H1 (cell line): ENCODE results near the gene LVRN. TPM values are rescaled to one million over a fixed set of nuclear protein-coding genes. Genes with fewer than 3 reads are reported as not detected.

ENCODE experiments used
- BCL11A ChIP-seq, 2 experiments: IDR thresholded peaks; one replicate each; pipeline ENCODE4 v1.6.1; 2011; ENCODE audit warnings: low read depth in 2 of 2, low read length in 2 of 2, mild to moderate bottlenecking in 2 of 2
- BRCA1 ChIP-seq: IDR thresholded peaks from 2 replicates; pipeline ENCODE4 v1.6.1; 2012; ENCODE audit warnings: low read depth, low read length, improper control_type of control experiment
- EP300 ChIP-seq, 2 experiments: IDR thresholded peaks; 1 replicate in 1 of 2; 2 replicates in 1 of 2; pipeline ENCODE4 v1.6.1; 2011 to 2012; ENCODE audit warnings: low read depth in 2 of 2, low read length in 2 of 2, mild to moderate bottlenecking in 2 of 2, borderline replicate concordance in 1 of 2, inconsistent platforms in 1 of 2, moderate library complexity in 1 of 2
- KDM4A ChIP-seq: IDR thresholded peaks from one replicate; pipeline ENCODE4 v1.7.1; 2012; ENCODE audit warnings: low read depth, mild to moderate bottlenecking, moderate library complexity, low read length, inconsistent platforms; ENCODE audit not compliant: severe bottlenecking
- KDM5A ChIP-seq: fragments of 200-600 bp; IDR thresholded peaks from 2 replicates; pipeline ENCODE4 v1.7.1; 2012; ENCODE audit warnings: mild to moderate bottlenecking, low read length, inconsistent platforms, mixed read lengths
- MAFK ChIP-seq: IDR thresholded peaks from 2 replicates; pipeline ENCODE4 v1.6.1; 2012; ENCODE audit warnings: low read depth, mild to moderate bottlenecking, improper control_type of control experiment, low read length
- TCF12 ChIP-seq: IDR thresholded peaks from 2 replicates; pipeline ENCODE4 v1.6.1; 2011; ENCODE audit warnings: low read depth, mild to moderate bottlenecking, low read length
- polyA plus RNA-seq, 7 experiments: library from polyadenylated mRNA; depleted of rRNA in 3 of 7; stranded (reverse) in 5 of 7; unstranded in 2 of 7; fragments of >200 nt in 5 of 7; fragments of 200-250 nt in 2 of 7; gene quantifications; 1 replicate in 5 of 7; 2 replicates in 1 of 7; 4 replicates in 1 of 7; pipeline versions ENCODE4 v1.2.1 to v1.2.3, GENCODE V29; 2011 to 2013; ENCODE audit warnings: missing spikeins in 2 of 7, mixed read lengths in 2 of 7
- total RNA-seq: library from RNA; stranded (reverse); fragmentation: NEBNext Ultra II Directional; extraction: Animal tissue kit (Norgen Biotek cat#: 25700); gene quantifications from 2 replicates; pipeline ENCODE4 v1.2.1, GENCODE V29; 2021
- TF ChIP-seq, protein P1 (sequence below): fragments of 300-600 bp; sonication (generic); IDR thresholded peaks from 2 replicates; pipeline ENCODE4 v1.7.1; 2012; ENCODE audit warnings: low read length, moderate library complexity, mild to moderate bottlenecking, inconsistent platforms; ENCODE audit not compliant: insufficient replicate concordance
- TF ChIP-seq, protein P2 (sequence below): IDR thresholded peaks from 2 replicates; pipeline ENCODE4 v1.6.1; 2012; ENCODE audit warnings: low read length, inconsistent platforms

The LVRN gene
- total and polyA plus RNA-seq, 2 of the 8 experiments (the other 6 are each of a cell fraction or from before 2014, with no cell fraction given) = 0.08 to 0.09 TPM

DNA sequence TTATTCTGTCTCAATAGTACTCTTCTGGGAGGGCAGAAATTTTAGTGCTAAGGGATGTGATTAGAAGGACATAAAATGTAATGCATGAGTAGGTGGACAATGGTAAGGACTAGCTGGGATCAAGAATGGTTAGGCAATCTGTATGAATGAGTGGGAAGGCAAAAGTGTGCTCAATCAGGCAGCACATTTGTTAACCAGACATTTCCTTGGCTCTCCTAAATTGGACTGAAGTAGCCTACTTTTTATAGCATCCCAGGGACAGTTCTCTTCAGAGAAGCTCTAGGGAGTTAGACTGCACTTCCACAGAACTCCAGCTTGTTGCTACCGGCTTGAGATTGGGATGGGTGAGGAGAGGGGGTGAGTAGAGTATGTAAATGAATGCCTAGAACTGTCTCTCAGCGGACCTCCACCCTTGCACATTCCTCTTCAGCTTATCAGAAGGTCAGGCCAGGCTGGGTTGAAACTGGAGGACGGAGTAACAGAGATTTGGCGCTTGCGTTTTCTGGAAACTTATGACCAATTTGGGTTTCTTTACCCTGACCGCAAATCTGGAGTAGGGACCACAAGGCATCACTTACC is 51.0 kb downstream of the LVRN start (continued):
- TF ChIP-seq, protein P1, sequence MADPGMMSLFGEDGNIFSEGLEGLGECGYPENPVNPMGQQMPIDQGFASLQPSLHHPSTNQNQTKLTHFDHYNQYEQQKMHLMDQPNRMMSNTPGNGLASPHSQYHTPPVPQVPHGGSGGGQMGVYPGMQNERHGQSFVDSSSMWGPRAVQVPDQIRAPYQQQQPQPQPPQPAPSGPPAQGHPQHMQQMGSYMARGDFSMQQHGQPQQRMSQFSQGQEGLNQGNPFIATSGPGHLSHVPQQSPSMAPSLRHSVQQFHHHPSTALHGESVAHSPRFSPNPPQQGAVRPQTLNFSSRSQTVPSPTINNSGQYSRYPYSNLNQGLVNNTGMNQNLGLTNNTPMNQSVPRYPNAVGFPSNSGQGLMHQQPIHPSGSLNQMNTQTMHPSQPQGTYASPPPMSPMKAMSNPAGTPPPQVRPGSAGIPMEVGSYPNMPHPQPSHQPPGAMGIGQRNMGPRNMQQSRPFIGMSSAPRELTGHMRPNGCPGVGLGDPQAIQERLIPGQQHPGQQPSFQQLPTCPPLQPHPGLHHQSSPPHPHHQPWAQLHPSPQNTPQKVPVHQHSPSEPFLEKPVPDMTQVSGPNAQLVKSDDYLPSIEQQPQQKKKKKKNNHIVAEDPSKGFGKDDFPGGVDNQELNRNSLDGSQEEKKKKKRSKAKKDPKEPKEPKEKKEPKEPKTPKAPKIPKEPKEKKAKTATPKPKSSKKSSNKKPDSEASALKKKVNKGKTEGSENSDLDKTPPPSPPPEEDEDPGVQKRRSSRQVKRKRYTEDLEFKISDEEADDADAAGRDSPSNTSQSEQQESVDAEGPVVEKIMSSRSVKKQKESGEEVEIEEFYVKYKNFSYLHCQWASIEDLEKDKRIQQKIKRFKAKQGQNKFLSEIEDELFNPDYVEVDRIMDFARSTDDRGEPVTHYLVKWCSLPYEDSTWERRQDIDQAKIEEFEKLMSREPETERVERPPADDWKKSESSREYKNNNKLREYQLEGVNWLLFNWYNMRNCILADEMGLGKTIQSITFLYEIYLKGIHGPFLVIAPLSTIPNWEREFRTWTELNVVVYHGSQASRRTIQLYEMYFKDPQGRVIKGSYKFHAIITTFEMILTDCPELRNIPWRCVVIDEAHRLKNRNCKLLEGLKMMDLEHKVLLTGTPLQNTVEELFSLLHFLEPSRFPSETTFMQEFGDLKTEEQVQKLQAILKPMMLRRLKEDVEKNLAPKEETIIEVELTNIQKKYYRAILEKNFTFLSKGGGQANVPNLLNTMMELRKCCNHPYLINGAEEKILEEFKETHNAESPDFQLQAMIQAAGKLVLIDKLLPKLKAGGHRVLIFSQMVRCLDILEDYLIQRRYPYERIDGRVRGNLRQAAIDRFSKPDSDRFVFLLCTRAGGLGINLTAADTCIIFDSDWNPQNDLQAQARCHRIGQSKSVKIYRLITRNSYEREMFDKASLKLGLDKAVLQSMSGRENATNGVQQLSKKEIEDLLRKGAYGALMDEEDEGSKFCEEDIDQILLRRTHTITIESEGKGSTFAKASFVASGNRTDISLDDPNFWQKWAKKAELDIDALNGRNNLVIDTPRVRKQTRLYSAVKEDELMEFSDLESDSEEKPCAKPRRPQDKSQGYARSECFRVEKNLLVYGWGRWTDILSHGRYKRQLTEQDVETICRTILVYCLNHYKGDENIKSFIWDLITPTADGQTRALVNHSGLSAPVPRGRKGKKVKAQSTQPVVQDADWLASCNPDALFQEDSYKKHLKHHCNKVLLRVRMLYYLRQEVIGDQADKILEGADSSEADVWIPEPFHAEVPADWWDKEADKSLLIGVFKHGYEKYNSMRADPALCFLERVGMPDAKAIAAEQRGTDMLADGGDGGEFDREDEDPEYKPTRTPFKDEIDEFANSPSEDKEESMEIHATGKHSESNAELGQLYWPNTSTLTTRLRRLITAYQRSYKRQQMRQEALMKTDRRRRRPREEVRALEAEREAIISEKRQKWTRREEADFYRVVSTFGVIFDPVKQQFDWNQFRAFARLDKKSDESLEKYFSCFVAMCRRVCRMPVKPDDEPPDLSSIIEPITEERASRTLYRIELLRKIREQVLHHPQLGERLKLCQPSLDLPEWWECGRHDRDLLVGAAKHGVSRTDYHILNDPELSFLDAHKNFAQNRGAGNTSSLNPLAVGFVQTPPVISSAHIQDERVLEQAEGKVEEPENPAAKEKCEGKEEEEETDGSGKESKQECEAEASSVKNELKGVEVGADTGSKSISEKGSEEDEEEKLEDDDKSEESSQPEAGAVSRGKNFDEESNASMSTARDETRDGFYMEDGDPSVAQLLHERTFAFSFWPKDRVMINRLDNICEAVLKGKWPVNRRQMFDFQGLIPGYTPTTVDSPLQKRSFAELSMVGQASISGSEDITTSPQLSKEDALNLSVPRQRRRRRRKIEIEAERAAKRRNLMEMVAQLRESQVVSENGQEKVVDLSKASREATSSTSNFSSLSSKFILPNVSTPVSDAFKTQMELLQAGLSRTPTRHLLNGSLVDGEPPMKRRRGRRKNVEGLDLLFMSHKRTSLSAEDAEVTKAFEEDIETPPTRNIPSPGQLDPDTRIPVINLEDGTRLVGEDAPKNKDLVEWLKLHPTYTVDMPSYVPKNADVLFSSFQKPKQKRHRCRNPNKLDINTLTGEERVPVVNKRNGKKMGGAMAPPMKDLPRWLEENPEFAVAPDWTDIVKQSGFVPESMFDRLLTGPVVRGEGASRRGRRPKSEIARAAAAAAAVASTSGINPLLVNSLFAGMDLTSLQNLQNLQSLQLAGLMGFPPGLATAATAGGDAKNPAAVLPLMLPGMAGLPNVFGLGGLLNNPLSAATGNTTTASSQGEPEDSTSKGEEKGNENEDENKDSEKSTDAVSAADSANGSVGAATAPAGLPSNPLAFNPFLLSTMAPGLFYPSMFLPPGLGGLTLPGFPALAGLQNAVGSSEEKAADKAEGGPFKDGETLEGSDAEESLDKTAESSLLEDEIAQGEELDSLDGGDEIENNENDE = no peak
- TF ChIP-seq KDM4A (no peak), BCL11A (IDR thresholded peaks at IDR 0.05; ENCODE audit: low read depth in 2 of 2, low read length in 2 of 2) (no peak), TCF12 (no peak), BRCA1 (no peak), EP300 (IDR thresholded peaks at IDR 0.05; ENCODE audit: borderline replicate concordance in 1 of 2, low read depth in 2 of 2, low read length in 2 of 2) (no peak), KDM5A (no peak), MAFK (no peak)
- TF ChIP-seq, protein P2, sequence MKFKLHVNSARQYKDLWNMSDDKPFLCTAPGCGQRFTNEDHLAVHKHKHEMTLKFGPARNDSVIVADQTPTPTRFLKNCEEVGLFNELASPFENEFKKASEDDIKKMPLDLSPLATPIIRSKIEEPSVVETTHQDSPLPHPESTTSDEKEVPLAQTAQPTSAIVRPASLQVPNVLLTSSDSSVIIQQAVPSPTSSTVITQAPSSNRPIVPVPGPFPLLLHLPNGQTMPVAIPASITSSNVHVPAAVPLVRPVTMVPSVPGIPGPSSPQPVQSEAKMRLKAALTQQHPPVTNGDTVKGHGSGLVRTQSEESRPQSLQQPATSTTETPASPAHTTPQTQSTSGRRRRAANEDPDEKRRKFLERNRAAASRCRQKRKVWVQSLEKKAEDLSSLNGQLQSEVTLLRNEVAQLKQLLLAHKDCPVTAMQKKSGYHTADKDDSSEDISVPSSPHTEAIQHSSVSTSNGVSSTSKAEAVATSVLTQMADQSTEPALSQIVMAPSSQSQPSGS = no peak
